ENCODE data around the gene HNRNPUL1. TPM values are rescaled to one million over a fixed set of nuclear protein-coding genes. Genes with fewer than 3 reads are reported as not detected.
A peak's percentile ranks its signal among the peaks of the same experiment; 100 is the strongest.

The HNRNPUL1 gene
- total RNA-seq, 1 donor from 2014 or later: 81.1 TPM

- peak overlapping the region in 1 of 2 donors; percentile 34 for H3K4me3 ChIP-seq
- no peak for DNase-seq (ENCODE audit: low spot score in 2 of 2)
- TF ChIP-seq CTCF (IDR thresholded peaks at IDR 0.05): no peak
- H3K9me3 ChIP-seq: no peaks in the 10 kb centered on the region
- H3K4me1 ChIP-seq: peaks cover 33 to 57% of the 10 kb centered on the region in 2 donors
- peaks cover 22 to 37% of the 10 kb centered on the region in 2 donors for H3K36me3 ChIP-seq
- H3K27ac ChIP-seq: peak overlapping the region; percentile 85 to 97
- intact Hi-C loops (cut with DNase I): no loop called here
- no peaks in the 10 kb centered on the region for H3K27me3 ChIP-seq
These were observed 63.0 kb downstream of the HNRNPUL1 start for GRCh38 chr19:41327076-41327575.

- peaks cover 31 to 51% of the 10 kb centered on the region in 2 donors for H3K4me1 ChIP-seq
- TF ChIP-seq CTCF (IDR thresholded peaks at IDR 0.05): no peak
- peak overlapping the region in 1 of 2 donors; percentile 34 for H3K4me3 ChIP-seq
- DNase-seq (ENCODE audit: low spot score in 2 of 2): peak in 1 of 2 donors; percentile 83
- intact Hi-C loops (cut with DNase I): no loop called here
- H3K36me3 ChIP-seq: peaks cover 23 to 37% of the 10 kb centered on the region in 2 donors
- no peaks in the 10 kb centered on the region for H3K9me3 ChIP-seq
- peak overlapping the region; percentile 85 to 97 for H3K27ac ChIP-seq
- no peaks in the 10 kb centered on the region for H3K27me3 ChIP-seq
These were observed 63.5 kb downstream of the HNRNPUL1 start for GRCh38 chr19:41327576-41328156.

GRCh38 chr19:41328157-41328841 lies 64.1 kb downstream of the HNRNPUL1 start:
- no peak for DNase-seq (ENCODE audit: low spot score in 2 of 2)

GRCh38 chr19:41328842-41329225 lies 64.7 kb downstream of the HNRNPUL1 start:
- H3K27me3 ChIP-seq: no peaks in the 10 kb centered on the region
- no peak overlapping the region for H3K4me3 ChIP-seq
- no peak for TF ChIP-seq CTCF (IDR thresholded peaks at IDR 0.05)
- H3K9me3 ChIP-seq: no peaks in the 10 kb centered on the region
- intact Hi-C loops (cut with DNase I): no loop called here
- H3K36me3 ChIP-seq: peaks cover 23 to 41% of the 10 kb centered on the region in 2 donors
- H3K27ac ChIP-seq: peak overlapping the region in 1 of 2 donors; percentile 97
- peaks cover 21 to 40% of the 10 kb centered on the region in 2 donors for H3K4me1 ChIP-seq
- no peak for DNase-seq (ENCODE audit: low spot score in 2 of 2)

More at GRCh38 chr19:41328157-41328841, 64.1 kb downstream of the HNRNPUL1 start:
- peak overlapping the region in 1 of 2 donors; percentile 34 for H3K4me3 ChIP-seq
- H3K27ac ChIP-seq: peak overlapping the region; percentile 85 to 97
- TF ChIP-seq CTCF (IDR thresholded peaks at IDR 0.05): no peak
- no peaks in the 10 kb centered on the region for H3K27me3 ChIP-seq
- H3K4me1 ChIP-seq: peaks cover 25 to 45% of the 10 kb centered on the region in 2 donors
- H3K36me3 ChIP-seq: peaks cover 23 to 37% of the 10 kb centered on the region in 2 donors
- no peaks in the 10 kb centered on the region for H3K9me3 ChIP-seq
- intact Hi-C loops (cut with DNase I): no loop called here

- Histone ChIP-seq H3K4me1 (peaks cover 9 to 24% of the 10 kb centered on the region in 2 donors), H3K36me3 (peaks cover 26 to 46% of the 10 kb centered on the region in 2 donors), H3K4me3 (no peak overlapping the region), H3K27ac (no peak overlapping the region), H3K27me3 (no peaks in the 10 kb centered on the region), H3K9me3 (no peaks in the 10 kb centered on the region)
- DNase-seq (ENCODE audit: low spot score in 2 of 2): no peak
- TF ChIP-seq CTCF (IDR thresholded peaks at IDR 0.05): no peak
- intact Hi-C loops (cut with DNase I): no loop called here
These were observed 66.3 kb downstream of the HNRNPUL1 start for GRCh38 chr19:41330481-41330880.

Measured in ascending aorta (tissue), 2 donors.